ENCODE measurements around the gene PRKAA2.

- TF ChIP-seq CTCF (conservative IDR thresholded peaks at IDR 0.05; ENCODE audit: low read depth, low read length) (no peak), EZH2 (IDR thresholded peaks at IDR 0.05; ENCODE audit: low read length, unreplicated experiment) (no peak), EZH2phosphoT487 (IDR thresholded peaks at IDR 0.05; ENCODE audit: borderline replicate concordance, low read length) (no peak)
Measured at GRCh38 chr1:56625819-56626440, 19.2 kb upstream of the PRKAA2 start.
